Epithelial cell of esophagus (primary cell): ENCODE results near the gene OASL.

ENCODE experiments used
- DNase-seq: peaks from one replicate; pipeline ENCODE4 v3.0.0; 2010; ENCODE audit warnings: low read depth
- H3K4me3 ChIP-seq: 2 replicates; pipeline ENCODE4 v1.5.1; 2011; ENCODE audit warnings: mild to moderate bottlenecking, low read length, control low read depth
- TF ChIP-seq, protein P1 (sequence below): IDR thresholded peaks from 2 replicates; pipeline ENCODE4 v1.5.1; 2011; ENCODE audit warnings: low read depth, mild to moderate bottlenecking, low read length, control low read depth, inconsistent platforms; ENCODE audit not compliant: insufficient read depth; ENCODE audit errors: missing control alignments

OASL gene

DNA sequence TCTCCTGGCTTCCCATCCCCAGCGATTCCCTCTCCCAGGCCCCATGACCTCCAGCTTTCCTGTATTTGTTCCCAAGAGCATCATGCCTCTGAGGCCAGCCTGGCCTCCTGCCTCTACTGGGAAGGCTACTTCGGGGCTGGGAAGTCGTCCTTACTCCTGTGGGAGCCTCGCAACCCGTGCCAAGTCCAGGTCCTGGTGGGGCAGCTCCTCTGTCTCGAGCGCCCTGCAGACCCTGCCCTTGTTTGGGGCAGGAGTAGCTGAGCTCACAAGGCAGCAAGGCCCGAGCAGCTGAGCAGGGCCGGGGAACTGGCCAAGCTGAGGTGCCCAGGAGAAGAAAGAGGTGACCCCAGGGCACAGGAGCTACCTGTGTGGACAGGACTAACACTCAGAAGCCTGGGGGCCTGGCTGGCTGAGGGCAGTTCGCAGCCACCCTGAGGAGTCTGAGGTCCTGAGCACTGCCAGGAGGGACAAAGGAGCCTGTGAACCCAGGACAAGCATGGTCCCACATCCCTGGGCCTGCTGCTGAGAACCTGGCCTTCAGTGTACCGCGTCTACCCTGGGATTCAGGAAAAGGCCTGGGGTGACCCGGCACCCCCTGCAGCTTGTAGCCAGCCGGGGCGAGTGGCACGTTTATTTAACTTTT lies 37.1 kb downstream of the OASL start:
- TF ChIP-seq, protein P1, sequence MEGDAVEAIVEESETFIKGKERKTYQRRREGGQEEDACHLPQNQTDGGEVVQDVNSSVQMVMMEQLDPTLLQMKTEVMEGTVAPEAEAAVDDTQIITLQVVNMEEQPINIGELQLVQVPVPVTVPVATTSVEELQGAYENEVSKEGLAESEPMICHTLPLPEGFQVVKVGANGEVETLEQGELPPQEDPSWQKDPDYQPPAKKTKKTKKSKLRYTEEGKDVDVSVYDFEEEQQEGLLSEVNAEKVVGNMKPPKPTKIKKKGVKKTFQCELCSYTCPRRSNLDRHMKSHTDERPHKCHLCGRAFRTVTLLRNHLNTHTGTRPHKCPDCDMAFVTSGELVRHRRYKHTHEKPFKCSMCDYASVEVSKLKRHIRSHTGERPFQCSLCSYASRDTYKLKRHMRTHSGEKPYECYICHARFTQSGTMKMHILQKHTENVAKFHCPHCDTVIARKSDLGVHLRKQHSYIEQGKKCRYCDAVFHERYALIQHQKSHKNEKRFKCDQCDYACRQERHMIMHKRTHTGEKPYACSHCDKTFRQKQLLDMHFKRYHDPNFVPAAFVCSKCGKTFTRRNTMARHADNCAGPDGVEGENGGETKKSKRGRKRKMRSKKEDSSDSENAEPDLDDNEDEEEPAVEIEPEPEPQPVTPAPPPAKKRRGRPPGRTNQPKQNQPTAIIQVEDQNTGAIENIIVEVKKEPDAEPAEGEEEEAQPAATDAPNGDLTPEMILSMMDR = no peak
- H3K4me3 ChIP-seq = no peak overlapping the region

DNA sequence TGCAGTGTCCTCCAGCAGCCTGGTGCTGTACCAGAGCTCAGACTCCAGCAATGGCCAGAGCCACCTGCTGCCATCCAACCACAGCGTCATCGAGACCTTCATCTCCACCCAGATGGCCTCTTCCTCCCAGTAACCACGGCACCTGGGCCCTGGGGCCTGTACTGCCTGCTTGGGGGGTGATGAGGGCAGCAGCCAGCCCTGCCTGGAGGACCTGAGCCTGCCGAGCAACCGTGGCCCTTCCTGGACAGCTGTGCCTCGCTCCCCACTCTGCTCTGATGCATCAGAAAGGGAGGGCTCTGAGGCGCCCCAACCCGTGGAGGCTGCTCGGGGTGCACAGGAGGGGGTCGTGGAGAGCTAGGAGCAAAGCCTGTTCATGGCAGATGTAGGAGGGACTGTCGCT lies 38.0 kb downstream of the OASL start:
- H3K4me3 ChIP-seq = no peak overlapping the region
- DNase-seq = no peak
- TF ChIP-seq, protein P1 = no peak

More for the DNA sequence above, 37.1 kb downstream of the OASL start:
- no peak for DNase-seq

DNA sequence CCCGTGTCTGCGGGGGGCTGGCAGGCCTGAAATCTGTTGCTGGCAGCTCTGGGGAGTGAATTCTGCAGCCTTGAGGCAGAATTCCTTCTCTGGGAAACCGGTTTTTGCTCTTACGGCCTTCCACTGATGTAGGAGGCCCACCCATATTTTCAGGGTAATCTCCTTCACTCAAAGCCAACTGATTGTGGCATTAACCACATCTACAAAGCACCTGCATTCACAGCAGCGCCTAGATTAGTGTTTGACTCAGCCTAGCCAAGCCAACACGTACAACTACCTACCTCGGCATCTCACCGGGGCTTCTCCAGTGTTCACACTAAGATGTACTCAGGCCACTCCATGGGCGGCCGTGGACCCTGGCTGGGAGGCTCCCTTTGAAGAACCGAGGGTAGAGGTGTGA lies 38.5 kb downstream of the OASL start:
- DNase-seq = no peak
- H3K4me3 ChIP-seq = no peak overlapping the region
- TF ChIP-seq, protein P1 = no peak

DNA sequence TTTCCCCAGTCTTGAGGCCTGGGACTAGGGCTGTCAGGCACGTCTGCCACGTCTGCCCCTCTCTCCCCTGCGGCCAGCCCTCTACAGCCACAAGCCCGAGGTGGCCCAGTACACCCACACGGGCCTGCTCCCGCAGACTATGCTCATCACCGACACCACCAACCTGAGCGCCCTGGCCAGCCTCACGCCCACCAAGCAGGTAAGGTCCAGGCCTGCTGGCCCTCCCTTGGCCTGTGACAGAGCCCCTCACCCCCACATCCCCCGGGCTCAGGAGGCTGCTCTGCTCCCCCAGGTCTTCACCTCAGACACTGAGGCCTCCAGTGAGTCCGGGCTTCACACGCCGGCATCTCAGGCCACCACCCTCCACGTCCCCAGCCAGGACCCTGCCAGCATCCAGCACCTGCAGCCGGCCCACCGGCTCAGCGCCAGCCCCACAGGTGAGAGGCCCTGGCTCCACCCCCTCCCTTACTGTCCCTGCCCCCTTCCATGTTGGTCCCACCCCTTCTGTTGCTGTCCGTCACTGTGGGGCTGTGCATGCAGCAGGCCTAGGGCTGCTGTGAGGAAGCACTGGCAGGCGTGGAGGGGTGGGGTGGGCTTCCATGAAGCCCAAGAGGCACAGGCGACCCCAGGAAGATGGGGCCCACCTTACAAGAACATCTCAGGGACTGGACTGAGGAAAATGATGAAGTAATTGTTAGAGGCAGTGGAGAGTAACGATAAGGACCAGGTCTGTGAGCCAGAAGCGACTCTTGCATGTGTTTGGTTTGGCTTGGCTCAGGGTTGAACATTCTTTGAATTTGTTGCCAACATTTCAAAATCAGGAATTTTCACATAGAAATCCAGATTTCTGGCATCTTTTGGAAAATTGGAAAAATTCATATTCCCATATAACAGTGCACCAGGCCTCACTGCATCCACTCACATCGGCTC lies 39.6 kb downstream of the OASL start:
- TF ChIP-seq, protein P1 = no peak
- no peak overlapping the region for H3K4me3 ChIP-seq
- DNase-seq = no peak

DNA sequence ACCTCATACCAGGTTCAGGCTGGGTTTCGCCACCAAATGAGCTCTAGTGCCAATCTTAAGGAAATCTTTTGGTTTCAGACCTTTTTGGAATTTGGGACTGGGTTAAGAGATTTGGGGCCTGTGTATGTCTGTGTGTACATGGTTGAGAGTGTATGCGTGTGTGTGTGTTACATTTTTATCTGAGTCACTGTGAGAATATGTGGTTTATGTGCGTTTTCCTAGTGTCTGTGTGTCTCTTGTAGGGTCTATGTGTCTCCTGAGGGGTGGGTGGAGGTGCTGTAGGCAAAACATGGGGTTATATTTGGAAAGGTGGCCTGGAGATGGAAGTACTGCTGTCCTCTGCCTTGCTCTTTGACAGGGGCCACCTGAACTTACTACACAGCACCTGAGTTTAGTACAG lies 40.6 kb downstream of the OASL start:
- DNase-seq = no peak
- no peak overlapping the region for H3K4me3 ChIP-seq
- TF ChIP-seq, protein P1 = no peak

DNA sequence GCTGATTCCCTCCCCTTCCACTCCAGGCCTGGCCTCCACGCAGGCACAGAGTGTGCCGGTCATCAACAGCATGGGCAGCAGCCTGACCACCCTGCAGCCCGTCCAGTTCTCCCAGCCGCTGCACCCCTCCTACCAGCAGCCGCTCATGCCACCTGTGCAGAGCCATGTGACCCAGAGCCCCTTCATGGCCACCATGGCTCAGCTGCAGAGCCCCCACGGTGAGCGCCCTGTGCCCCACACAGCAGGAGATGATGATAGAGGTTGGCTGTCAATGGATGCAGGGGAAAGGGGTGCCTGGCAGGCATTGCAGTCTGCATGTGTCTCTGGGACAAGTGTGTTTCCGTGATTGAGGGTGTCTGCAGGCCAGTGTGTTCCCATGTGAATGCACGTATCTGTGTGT lies 41.6 kb downstream of the OASL start:
- no peak overlapping the region for H3K4me3 ChIP-seq
- TF ChIP-seq, protein P1 = no peak
- no peak for DNase-seq
